ENCODE data around the gene SNRPE.

GRCh38 chr1:203828002-203828401 is 33.4 kb upstream of the SNRPE start:
- TF ChIP-seq POLR2AphosphoS5 (IDR thresholded peaks at IDR 0.05; ENCODE audit: low read depth, low read length) (no peak), POLR2A (IDR thresholded peaks at IDR 0.05; ENCODE audit: low read depth, low read length) (no peak)

Data from GM12891 (cell line).